ENCODE measurements around the gene TBC1D7. TPM values are rescaled to one million over a fixed set of nuclear protein-coding genes. Genes with fewer than 3 reads are reported as not detected.

Gene TBC1D7
- total RNA-seq, 1 donor from 2014 or later = 27.9 TPM

GRCh38 chr6:13354331-13355042, 26.1 kb upstream of the TBC1D7 start:
- Histone ChIP-seq H3K36me3 (ENCODE audit: insufficient read depth, low read length) (no peaks in the 10 kb centered on the region), H3K9ac (ENCODE audit: low read length) (peak overlapping the region; percentile 55), H3K79me2 (ENCODE audit: insufficient read depth, low read length) (no peaks in the 10 kb centered on the region), H3K4me2 (ENCODE audit: low read length) (peak overlapping the region; percentile 76), H3K27ac (ENCODE audit: low read depth, low read length) (peak overlapping the region; percentile 83), H2AFZ (ENCODE audit: low read depth, low read length) (no peak overlapping the region), H3K4me1 (ENCODE audit: insufficient read depth, low read length) (peaks cover 47% of the 10 kb centered on the region), H3K9me3 (ENCODE audit: insufficient read depth, low read depth, low read length) (no peaks in the 10 kb centered on the region), H3K4me3 (ENCODE audit: insufficient read depth, low read depth, low read length) (peak overlapping the region; percentile 30), H3K27me3 (ENCODE audit: insufficient read depth, low read length) (no peaks in the 10 kb centered on the region), H4K20me1 (ENCODE audit: insufficient read depth, low read length) (no peaks in the 10 kb centered on the region)
- DNase-seq (ENCODE audit: low read depth) (peak; percentile 89), FAIRE-seq (peak; percentile 96)
- no peaks in the 10 kb centered on the region for H3K36me3 Mint-ChIP-seq (ENCODE audit: low read depth, unreplicated experiment)
- peaks cover 59% of the 10 kb centered on the region for H3K4me1 Mint-ChIP-seq (ENCODE audit: low read depth, unreplicated experiment)
- peak overlapping the region; percentile 48 for H3K4me3 Mint-ChIP-seq (ENCODE audit: unreplicated experiment)
- no peaks in the 10 kb centered on the region for H3K9me3 Mint-ChIP-seq (ENCODE audit: unreplicated experiment)
- peak overlapping the region; percentile 99 for H3K27ac Mint-ChIP-seq (ENCODE audit: unreplicated experiment)
- H3K27me3 Mint-ChIP-seq (ENCODE audit: low read depth, unreplicated experiment) = no peaks in the 10 kb centered on the region
- TF ChIP-seq EZH2 (IDR thresholded peaks at IDR 0.05; ENCODE audit: insufficient read depth, low read length) (no peak), CTCF (IDR thresholded peaks at IDR 0.05; ENCODE audit: insufficient read depth, low read depth, low read length) (no peak)

DNA sequence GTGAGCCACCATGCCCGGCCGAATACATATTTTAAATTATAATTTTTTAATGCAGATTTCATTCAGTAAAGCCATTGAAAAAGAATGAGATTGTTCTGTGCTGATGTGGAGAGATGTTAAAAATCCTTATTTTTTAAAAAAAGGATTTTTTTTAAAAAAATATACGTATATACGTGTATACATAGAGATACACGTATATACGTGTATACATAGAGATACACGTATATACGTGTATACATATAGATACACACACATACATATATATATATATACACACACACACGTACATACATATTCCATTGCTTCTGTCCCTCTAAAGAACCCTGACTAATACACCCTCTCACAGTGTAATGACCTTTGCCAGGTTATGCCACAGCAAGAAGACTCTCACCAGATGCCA, 23.8 kb upstream of the TBC1D7 start:
- DNase-seq (ENCODE audit: low read depth) (no peak), FAIRE-seq (no peak)
- Histone ChIP-seq H3K4me3 (ENCODE audit: insufficient read depth, low read depth, low read length) (no peak overlapping the region), H3K9ac (ENCODE audit: low read length) (no peak overlapping the region), H3K79me2 (ENCODE audit: insufficient read depth, low read length) (no peaks in the 10 kb centered on the region), H4K20me1 (ENCODE audit: insufficient read depth, low read length) (no peaks in the 10 kb centered on the region), H2AFZ (ENCODE audit: low read depth, low read length) (no peak overlapping the region), H3K36me3 (ENCODE audit: insufficient read depth, low read length) (no peaks in the 10 kb centered on the region), H3K4me2 (ENCODE audit: low read length) (no peak overlapping the region), H3K27ac (ENCODE audit: low read depth, low read length) (no peak overlapping the region), H3K27me3 (ENCODE audit: insufficient read depth, low read length) (no peaks in the 10 kb centered on the region), H3K4me1 (ENCODE audit: insufficient read depth, low read length) (peaks cover 39% of the 10 kb centered on the region), H3K9me3 (ENCODE audit: insufficient read depth, low read depth, low read length) (no peaks in the 10 kb centered on the region)
- no peak for TF ChIP-seq CTCF (IDR thresholded peaks at IDR 0.05; ENCODE audit: insufficient read depth, low read depth, low read length)
- TF ChIP-seq EZH2 (IDR thresholded peaks at IDR 0.05; ENCODE audit: insufficient read depth, low read length) = no peak
- Mint-ChIP-seq H3K27ac (ENCODE audit: unreplicated experiment) (peak overlapping the region; percentile 70), H3K4me1 (ENCODE audit: low read depth, unreplicated experiment) (peaks cover 52% of the 10 kb centered on the region), H3K4me3 (ENCODE audit: unreplicated experiment) (no peak overlapping the region), H3K27me3 (ENCODE audit: low read depth, unreplicated experiment) (no peaks in the 10 kb centered on the region), H3K9me3 (ENCODE audit: unreplicated experiment) (no peaks in the 10 kb centered on the region), H3K36me3 (ENCODE audit: low read depth, unreplicated experiment) (no peaks in the 10 kb centered on the region)

DNA sequence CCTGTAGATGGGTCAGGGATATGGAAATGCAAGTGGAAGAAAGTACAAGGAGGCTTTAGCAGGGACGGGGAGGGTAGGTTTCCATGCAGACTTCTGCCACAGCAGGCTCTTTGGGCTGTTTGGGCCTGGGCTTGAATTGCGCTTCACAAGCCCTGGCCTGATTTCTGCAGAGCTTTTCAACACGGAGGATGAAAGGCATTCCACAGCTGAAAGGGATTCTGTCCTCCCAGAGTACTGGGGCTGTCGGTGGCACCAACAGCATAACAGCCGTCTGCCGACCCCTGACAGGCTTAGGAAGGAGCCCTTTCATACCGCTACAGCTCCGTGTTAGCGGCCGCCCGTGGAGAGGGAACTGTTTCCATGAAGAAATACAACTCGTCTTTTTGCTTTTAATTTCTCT, 22.9 kb upstream of the TBC1D7 start:
- peaks cover 45% of the 10 kb centered on the region for H3K4me1 Mint-ChIP-seq (ENCODE audit: low read depth, unreplicated experiment)
- Histone ChIP-seq H3K9ac (ENCODE audit: low read length) (no peak overlapping the region), H3K27me3 (ENCODE audit: insufficient read depth, low read length) (no peaks in the 10 kb centered on the region), H3K79me2 (ENCODE audit: insufficient read depth, low read length) (no peaks in the 10 kb centered on the region), H2AFZ (ENCODE audit: low read depth, low read length) (peak overlapping the region; percentile 59), H3K4me2 (ENCODE audit: low read length) (peak overlapping the region; percentile 40), H4K20me1 (ENCODE audit: insufficient read depth, low read length) (no peaks in the 10 kb centered on the region), H3K4me1 (ENCODE audit: insufficient read depth, low read length) (peaks cover 30% of the 10 kb centered on the region), H3K36me3 (ENCODE audit: insufficient read depth, low read length) (no peaks in the 10 kb centered on the region), H3K4me3 (ENCODE audit: insufficient read depth, low read depth, low read length) (no peak overlapping the region), H3K9me3 (ENCODE audit: insufficient read depth, low read depth, low read length) (no peaks in the 10 kb centered on the region), H3K27ac (ENCODE audit: low read depth, low read length) (no peak overlapping the region)
- TF ChIP-seq CTCF (IDR thresholded peaks at IDR 0.05; ENCODE audit: insufficient read depth, low read depth, low read length) (no peak), EZH2 (IDR thresholded peaks at IDR 0.05; ENCODE audit: insufficient read depth, low read length) (no peak)
- no peaks in the 10 kb centered on the region for H3K27me3 Mint-ChIP-seq (ENCODE audit: low read depth, unreplicated experiment)
- H3K27ac Mint-ChIP-seq (ENCODE audit: unreplicated experiment) = peak overlapping the region; percentile 83
- no peaks in the 10 kb centered on the region for H3K9me3 Mint-ChIP-seq (ENCODE audit: unreplicated experiment)
- H3K4me3 Mint-ChIP-seq (ENCODE audit: unreplicated experiment) = peak overlapping the region; percentile 61
- no peak for DNase-seq (ENCODE audit: low read depth)
- no peak for FAIRE-seq
- no peaks in the 10 kb centered on the region for H3K36me3 Mint-ChIP-seq (ENCODE audit: low read depth, unreplicated experiment)
